K562 (cell line): ENCODE measurements around the gene TMCC2.

ENCODE experiments used
- BRF2 ChIP-seq: IDR thresholded peaks from 3 replicates; pipeline ENCODE4 v1.6.1; 2011; ENCODE audit warnings: borderline replicate concordance, mild to moderate bottlenecking; ENCODE audit not compliant: insufficient read length, insufficient read depth
- CTCF ChIP-seq, 3 experiments: IDR thresholded peaks in 2 of 3; conservative IDR thresholded peaks in 1 of 3; 2 replicates each; pipeline ENCODE4 v1.5.1; 2011 to 2012; ENCODE audit warnings: low read length in 3 of 3, mild to moderate bottlenecking in 3 of 3, control low read depth in 2 of 3, improper control_type of control experiment in 1 of 3, inconsistent platforms in 1 of 3, low read depth in 1 of 3, mixed read lengths in 1 of 3, moderate library complexity in 1 of 3; ENCODE audit not compliant: insufficient read depth in 2 of 3
- HDAC6 ChIP-seq: IDR thresholded peaks from 2 replicates; pipeline ENCODE4 v1.6.1; 2012; ENCODE audit warnings: low read depth, mild to moderate bottlenecking, control low read depth, inconsistent platforms, low read length, moderate library complexity
- TOE1 ChIP-seq, 2 experiments: fragments of 450-650 bp in 1 of 2; sonication (generic) in 1 of 2; formaldehyde crosslinking in 1 of 2; IDR thresholded peaks; 2 replicates each; pipeline versions ENCODE4 v1.7.1 to v1.8.0; 2016 to 2022; ENCODE audit warnings: borderline replicate concordance in 2 of 2, mild to moderate bottlenecking in 2 of 2, antibody characterized with exemption in 1 of 2, inconsistent platforms in 1 of 2, low read depth in 1 of 2, missing genetic modification reagents in 1 of 2, moderate library complexity in 1 of 2
- ZFP1 ChIP-seq: fragments of 450-650 bp; formaldehyde crosslinking; IDR thresholded peaks from 2 replicates; pipeline ENCODE4 v1.4.0; 2020; ENCODE audit warnings: mild to moderate bottlenecking, mixed read lengths
- ZNF165 ChIP-seq: fragments of 250-450 bp; sonication (Bioruptor Pico); IDR thresholded peaks from 2 replicates; pipeline ENCODE4 v1.4.0; 2020; ENCODE audit warnings: borderline replicate concordance
- ZNF561 ChIP-seq: fragments of 450-650 bp; formaldehyde crosslinking; conservative IDR thresholded peaks from 2 replicates; pipeline ENCODE4 v1.4.0; 2020; ENCODE audit warnings: mild to moderate bottlenecking, moderate library complexity

DNA sequence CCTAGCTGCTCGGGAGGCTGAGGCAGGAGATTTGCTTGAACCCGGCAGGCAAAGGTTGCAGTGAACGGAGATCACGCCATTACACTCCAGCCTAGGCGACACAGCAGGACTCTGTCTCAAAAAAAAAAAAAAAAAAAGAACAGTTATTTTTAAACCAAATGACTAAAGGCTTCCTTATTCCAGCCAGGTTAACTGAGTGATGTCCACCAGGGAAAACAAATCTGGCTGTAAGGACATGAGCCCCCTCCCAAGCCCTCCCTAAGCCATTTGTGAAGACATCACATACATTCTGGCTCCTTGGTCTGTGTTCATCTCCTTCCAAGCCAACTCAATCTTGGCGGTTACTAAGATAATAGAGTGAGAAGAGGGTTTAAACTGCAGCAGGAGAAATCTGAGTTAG, 8.2 kb downstream of the TMCC2 start:
- TF ChIP-seq ZNF561 (no peak), CTCF (IDR thresholded peaks at IDR 0.05 in 2 of 3, conservative IDR thresholded peaks at IDR 0.05 in 1 of 3; ENCODE audit: insufficient read depth in 2 of 3, low read depth in 1 of 3, low read length in 3 of 3) (no peak), BRF2 (no peak), TOE1 (IDR thresholded peaks at IDR 0.05; ENCODE audit: borderline replicate concordance) (no peak), TOE1 (CRISPR knock-in tag; IDR thresholded peaks at IDR 0.05; ENCODE audit: borderline replicate concordance, low read depth) (no peak), ZNF165 (no peak), ZFP1 (no peak), HDAC6 (no peak)
